H1 (cell line): ENCODE data around the gene CDRT4. TPM values are rescaled to one million over a fixed set of nuclear protein-coding genes. Genes with fewer than 3 reads are reported as not detected.

ENCODE experiments used
- CTCF ChIA-PET: fragments of 300-600 bp; sonication (Branson Sonifier 250); formaldehyde crosslinking; loops from one replicate; lab custom pipeline; 2021; ENCODE audit not compliant: partially characterized antibody; lab: Charles Lee
- POLR2A ChIA-PET: fragments of 300-600 bp; sonication (Branson Sonifier 250); formaldehyde crosslinking; loops from one replicate; lab custom pipeline; 2021; ENCODE audit warnings: inconsistent platforms; ENCODE audit not compliant: partially characterized antibody; lab: Charles Lee
- DNase-seq, 2 experiments: peaks; one replicate each; pipeline versions ENCODE4 v3.0.0 to v3.0.0-alpha.2; 2010 to 2022; ENCODE audit warnings: low spot score in 2 of 2, low read depth in 1 of 2, mixed read lengths in 1 of 2
- FAIRE-seq: peaks from 2 replicates; lab custom pipeline; 2011; peaks lifted over from hg19 to GRCh38; lab: Jason Lieb, UNC
- H2AFZ ChIP-seq: 2 replicates; pipeline ENCODE4 v1.8.1; 2012; ENCODE audit warnings: low read length, inconsistent platforms
- H2AK5ac ChIP-seq: 2 replicates; pipeline ENCODE4 v1.6.1; 2013; ENCODE audit warnings: low read depth, low read length
- H2BK120ac ChIP-seq: replicated peaks from 2 replicates; pipeline ENCODE3; 2013; ENCODE audit warnings: low read depth, low read length, inconsistent platforms
- H2BK12ac ChIP-seq: 2 replicates; pipeline ENCODE4 v1.6.1; 2013; ENCODE audit warnings: low read depth, low read length
- H2BK15ac ChIP-seq: 2 replicates; pipeline ENCODE4 v1.6.1; 2013; ENCODE audit warnings: low read length
- H2BK20ac ChIP-seq: 2 replicates; pipeline ENCODE4 v1.6.1; 2013; ENCODE audit warnings: low read length
- H2BK5ac ChIP-seq: 2 replicates; pipeline ENCODE4 v1.6.1; 2013; ENCODE audit warnings: low read depth, low read length
- H3K14ac ChIP-seq: 2 replicates; pipeline ENCODE4 v1.6.1; 2013; ENCODE audit warnings: inconsistent platforms; ENCODE audit not compliant: insufficient read length
- H3K18ac ChIP-seq: 2 replicates; pipeline ENCODE4 v1.6.1; 2013; ENCODE audit warnings: low read length; ENCODE audit errors: extremely low read depth
- H3K23ac ChIP-seq: 2 replicates; pipeline ENCODE4 v1.6.1; 2013; ENCODE audit warnings: inconsistent platforms; ENCODE audit not compliant: insufficient read length
- H3K23me2 ChIP-seq: 2 replicates; pipeline ENCODE4 v1.6.1; 2013; ENCODE audit warnings: low read depth, low read length
- H3K27ac ChIP-seq: 2 replicates; pipeline ENCODE4 v1.6.1; 2011; ENCODE audit warnings: low read depth, low read length, inconsistent platforms
- H3K27me3 ChIP-seq, 4 experiments: replicated peaks in 1 of 4; 1 replicate in 1 of 4; 2 replicates in 3 of 4; pipeline versions ENCODE4 v1.6.1 to v1.8.1; 2011 to 2013; ENCODE audit warnings: low read length in 3 of 4, mild to moderate bottlenecking in 3 of 4, inconsistent platforms in 2 of 4, mixed read lengths in 2 of 4, moderate library complexity in 1 of 4; ENCODE audit not compliant: control insufficient read depth in 3 of 4, insufficient read depth in 3 of 4; ENCODE audit errors: extremely low read depth in 1 of 4
- H3K36me3 ChIP-seq, 4 experiments: 2 replicates each; pipeline versions ENCODE4 v1.6.1 to v1.8.1; 2011 to 2013; ENCODE audit warnings: mild to moderate bottlenecking in 4 of 4, low read length in 3 of 4, moderate library complexity in 2 of 4, control low read depth in 1 of 4, inconsistent platforms in 1 of 4; ENCODE audit not compliant: insufficient read depth in 4 of 4, control insufficient read depth in 2 of 4
- H3K4ac ChIP-seq: replicated peaks from 2 replicates; pipeline ENCODE3; 2013; ENCODE audit warnings: low read length, low read depth, mixed read lengths, inconsistent platforms; ENCODE audit not compliant: insufficient read length
- H3K4me1 ChIP-seq, 4 experiments: replicated peaks in 1 of 4; 1 replicate in 1 of 4; 2 replicates in 3 of 4; pipeline versions ENCODE4 v1.6.1 to v1.8.1; 2011 to 2013; ENCODE audit warnings: low read length in 3 of 4, inconsistent platforms in 2 of 4, mixed read lengths in 1 of 4; ENCODE audit not compliant: insufficient read depth in 4 of 4, control insufficient read depth in 3 of 4
- H3K4me2 ChIP-seq, 2 experiments: 2 replicates each; pipeline versions ENCODE4 v1.6.1 to v1.8.1; 2011 to 2013; ENCODE audit warnings: low read depth in 2 of 2, low read length in 2 of 2, control low read depth in 1 of 2, inconsistent platforms in 1 of 2, mild to moderate bottlenecking in 1 of 2; ENCODE audit not compliant: insufficient read depth in 1 of 2
- H3K4me3 ChIP-seq, 4 experiments: fragments of 200-600, 300-600 bp in 1 of 4; sonication (generic), shearing (Covaris generic), sonication (Bioruptor Twin) in 1 of 4; 2 replicates each; pipeline versions ENCODE4 v1.5.1 to v1.8.1; 2011 to 2016; ENCODE audit warnings: low read length in 4 of 4, low read depth in 3 of 4, control low read depth in 2 of 4, inconsistent platforms in 2 of 4, mild to moderate bottlenecking in 2 of 4, mixed read lengths in 1 of 4, moderate library complexity in 1 of 4; ENCODE audit not compliant: insufficient read depth in 2 of 4; ENCODE audit errors: extremely low read depth in 1 of 4
- H3K56ac ChIP-seq: replicated peaks from 2 replicates; pipeline ENCODE3; 2013; ENCODE audit warnings: low read depth, mild to moderate bottlenecking, mixed read lengths, low read length, inconsistent platforms; ENCODE audit not compliant: insufficient read length
- H3K79me1 ChIP-seq: 2 replicates; pipeline ENCODE4 v1.6.1; 2013; ENCODE audit warnings: low read depth, low read length, control low read depth
- H3K79me2 ChIP-seq, 2 experiments: 2 replicates each; pipeline versions ENCODE4 v1.6.1 to v1.8.1; 2012 to 2013; ENCODE audit warnings: low read length in 2 of 2, mild to moderate bottlenecking in 2 of 2, inconsistent platforms in 1 of 2; ENCODE audit not compliant: insufficient read depth in 2 of 2, control insufficient read depth in 1 of 2
- H3K9ac ChIP-seq, 4 experiments: replicated peaks in 1 of 4; 1 replicate in 1 of 4; 2 replicates in 3 of 4; pipeline versions ENCODE4 v1.6.1 to v1.8.1; 2011 to 2013; ENCODE audit warnings: low read depth in 3 of 4, low read length in 3 of 4, control low read depth in 2 of 4, mild to moderate bottlenecking in 2 of 4, moderate library complexity in 2 of 4, inconsistent platforms in 1 of 4; ENCODE audit errors: extremely low read depth in 1 of 4
- H3K9me3 ChIP-seq, 2 experiments: 2 replicates each; pipeline versions ENCODE4 v1.6.1 to v1.8.1; 2012 to 2013; ENCODE audit warnings: mild to moderate bottlenecking in 2 of 2, moderate library complexity in 2 of 2, control low read depth in 1 of 2, inconsistent platforms in 1 of 2, low read depth in 1 of 2, low read length in 1 of 2, mixed read lengths in 1 of 2; ENCODE audit not compliant: insufficient read depth in 2 of 2
- H4K20me1 ChIP-seq, 2 experiments: replicated peaks in 1 of 2; 2 replicates each; pipeline versions ENCODE3 to v1.8.1; 2011 to 2013; ENCODE audit warnings: inconsistent platforms in 2 of 2, low read length in 2 of 2, mild to moderate bottlenecking in 1 of 2; ENCODE audit not compliant: insufficient read depth in 2 of 2, control insufficient read depth in 1 of 2
- H4K5ac ChIP-seq: 2 replicates; pipeline ENCODE4 v1.6.1; 2013; ENCODE audit warnings: low read length, low read depth, mixed read lengths, inconsistent platforms; ENCODE audit not compliant: insufficient read length
- H4K8ac ChIP-seq: 2 replicates; pipeline ENCODE4 v1.8.0; 2013; ENCODE audit warnings: mild to moderate bottlenecking, moderate library complexity, low read length, inconsistent platforms; ENCODE audit not compliant: insufficient read depth; ENCODE audit errors: extremely low read depth
- H4K91ac ChIP-seq: replicated peaks from 2 replicates; pipeline ENCODE3; 2013; ENCODE audit warnings: low read length, mixed read lengths, inconsistent platforms; ENCODE audit not compliant: insufficient read length
- CBX5 ChIP-seq: fragments of 300-800, 300-1000 bp; sonication (generic); IDR thresholded peaks from 2 replicates; pipeline ENCODE4 v1.7.1; 2016; ENCODE audit warnings: antibody characterized with exemption, low read length, low read depth
- CREB1 ChIP-seq: IDR thresholded peaks from 2 replicates; pipeline ENCODE4 v1.6.1; 2012; ENCODE audit warnings: inconsistent platforms
- EP300 ChIP-seq, 2 experiments: IDR thresholded peaks; 1 replicate in 1 of 2; 2 replicates in 1 of 2; pipeline ENCODE4 v1.6.1; 2011 to 2012; ENCODE audit warnings: low read depth in 2 of 2, low read length in 2 of 2, mild to moderate bottlenecking in 2 of 2, borderline replicate concordance in 1 of 2, inconsistent platforms in 1 of 2, moderate library complexity in 1 of 2
- SP2 ChIP-seq: IDR thresholded peaks from 2 replicates; pipeline ENCODE4 v1.6.1; 2012; ENCODE audit warnings: mild to moderate bottlenecking, low read length, inconsistent platforms
- WGBS, 2 experiments: shearing (Covaris generic) in 1 of 2; methylation state at CpG; one replicate each; pipeline versions ENCODE4 v1.1.6 to v1.1.7; 2013 to 2015; ENCODE audit warnings: low lambda C conversion rate in 2 of 2, mixed read lengths in 2 of 2, inconsistent platforms in 1 of 2, low coverage in 1 of 2, missing lambda C conversion rate in 1 of 2; ENCODE audit not compliant: insufficient replicate concordance in 2 of 2, insufficient coverage in 1 of 2, insufficient read length in 1 of 2; ENCODE audit errors: extremely low coverage in 1 of 2, missing lambda C conversion rate in 1 of 2; 5-methylcytosine and 5-hydroxymethylcytosine counted together
- polyA plus RNA-seq, 7 experiments: library from polyadenylated mRNA; depleted of rRNA in 3 of 7; stranded (reverse) in 5 of 7; unstranded in 2 of 7; fragments of >200 nt in 5 of 7; fragments of 200-250 nt in 2 of 7; gene quantifications; 1 replicate in 5 of 7; 2 replicates in 1 of 7; 4 replicates in 1 of 7; pipeline versions ENCODE4 v1.2.1 to v1.2.3, GENCODE V29; 2011 to 2013; ENCODE audit warnings: missing spikeins in 2 of 7, mixed read lengths in 2 of 7
- total RNA-seq: library from RNA; stranded (reverse); fragmentation: NEBNext Ultra II Directional; extraction: Animal tissue kit (Norgen Biotek cat#: 25700); gene quantifications from 2 replicates; pipeline ENCODE4 v1.2.1, GENCODE V29; 2021
- TF ChIP-seq, protein P1 (sequence below): IDR thresholded peaks from 2 replicates; pipeline ENCODE4 v1.6.1; 2011; ENCODE audit warnings: low read length, improper control_type of control experiment

CDRT4 gene
- total and polyA plus RNA-seq, 2 of the 8 experiments (the other 6 are each of a cell fraction or from before 2014, with no cell fraction given) = 2.6 to 5.6 TPM

DNA sequence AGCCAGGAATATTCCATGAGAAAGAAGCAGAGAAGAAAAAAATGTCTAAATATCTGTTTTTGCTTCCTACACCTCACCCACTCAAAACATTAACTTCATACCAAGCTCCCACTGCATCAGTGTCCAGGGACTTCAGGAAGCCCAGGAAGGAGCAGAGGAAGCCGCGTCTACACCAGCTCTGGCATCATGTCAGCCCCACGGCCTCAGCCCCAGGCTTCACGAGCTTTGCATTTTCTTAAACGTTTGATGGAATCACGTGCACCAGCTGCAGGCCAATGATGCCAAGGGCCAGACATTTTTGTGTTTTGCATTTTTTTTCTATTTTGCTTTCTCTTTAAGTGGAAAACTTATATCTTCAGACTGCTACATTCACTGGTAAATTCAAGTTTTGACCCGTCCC is 48.6 kb downstream of the CDRT4 start:
- Histone ChIP-seq H3K4me2 (no peak overlapping the region), H3K79me2 (no peaks in the 10 kb centered on the region), H3K4me3 (no peak overlapping the region), H2BK12ac (no peak overlapping the region), H3K9ac (no peak overlapping the region), H4K20me1 (no peaks in the 10 kb centered on the region), H3K9me3 (no peaks in the 10 kb centered on the region), H3K18ac (no peak overlapping the region), H2BK15ac (no peak overlapping the region), H3K27me3 (no peaks in the 10 kb centered on the region; a peak in 1 of 7 replicates), H4K5ac (no peak overlapping the region), H2BK5ac (no peak overlapping the region), H4K8ac (no peak overlapping the region), H3K23me2 (no peaks in the 10 kb centered on the region), H2AK5ac (no peak overlapping the region), H2AFZ (no peak overlapping the region), H3K79me1 (no peaks in the 10 kb centered on the region), H3K27ac (no peak overlapping the region), H3K36me3 (no peaks in the 10 kb centered on the region), H3K4me1 (no peaks in the 10 kb centered on the region), H3K4ac (no peak overlapping the region), H2BK120ac (no peak overlapping the region), H3K56ac (no peak overlapping the region), H2BK20ac (no peak overlapping the region), H4K91ac (no peak overlapping the region), H3K23ac (no peak overlapping the region), H3K14ac (no peak overlapping the region)
- CTCF ChIA-PET = interaction anchor here (0.7 to 3.1 kb wide), 3 partner anchors 18 to 171 kb away, joined by 3 to 9 read pairs (median 4); no protein-coding TSS in a partner anchor
- POLR2A ChIA-PET = no interaction called here
- DNase-seq (no peak), FAIRE-seq (no peak)
- TF ChIP-seq CREB1 = no peak
- TF ChIP-seq CBX5 = no peak
- TF ChIP-seq EP300 (IDR thresholded peaks at IDR 0.05; ENCODE audit: borderline replicate concordance in 1 of 2, low read depth in 2 of 2, low read length in 2 of 2) = no peak
- no peak for TF ChIP-seq SP2
- TF ChIP-seq, protein P1, sequence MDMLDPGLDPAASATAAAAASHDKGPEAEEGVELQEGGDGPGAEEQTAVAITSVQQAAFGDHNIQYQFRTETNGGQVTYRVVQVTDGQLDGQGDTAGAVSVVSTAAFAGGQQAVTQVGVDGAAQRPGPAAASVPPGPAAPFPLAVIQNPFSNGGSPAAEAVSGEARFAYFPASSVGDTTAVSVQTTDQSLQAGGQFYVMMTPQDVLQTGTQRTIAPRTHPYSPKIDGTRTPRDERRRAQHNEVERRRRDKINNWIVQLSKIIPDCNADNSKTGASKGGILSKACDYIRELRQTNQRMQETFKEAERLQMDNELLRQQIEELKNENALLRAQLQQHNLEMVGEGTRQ = no peak
- WGBS, 2 experiments = 96% methylated on average over 7 of the region's 7 CpGs; no CpG with 5 or more reads in 1 of the 2 experiments
